Effector memory CD4-positive, alpha-beta T cell (primary cell): Measurements from ENCODE around the gene CENPS.
A peak's percentile ranks its signal among the peaks of the same experiment; 100 is the strongest.
"Not testable (repeated sequence)": the region's sequence is repeated elsewhere in the genome, so short reads cannot be mapped to it uniquely, and the experiment has no call there.

ENCODE experiments used
- DNase-seq, 3 donors: peaks; one replicate each; pipeline ENCODE4 v3.0.0-alpha.2; 2020
- H3K27ac ChIP-seq: 2 replicates; pipeline ENCODE4 v1.7.0; 2013; ENCODE audit warnings: mild to moderate bottlenecking, low read length, moderate library complexity; ENCODE audit not compliant: insufficient read depth, poor library complexity, severe bottlenecking
- H3K27me3 ChIP-seq: replicated peaks from 2 replicates; pipeline ENCODE4 v1.7.0; 2013; ENCODE audit warnings: mild to moderate bottlenecking, low read length; ENCODE audit not compliant: insufficient read depth, control insufficient read depth, poor library complexity, severe bottlenecking
- H3K36me3 ChIP-seq: 2 replicates; pipeline ENCODE4 v1.7.0; 2013; ENCODE audit warnings: mild to moderate bottlenecking, low read length, moderate library complexity; ENCODE audit not compliant: control insufficient read depth, insufficient read depth
- H3K4me1 ChIP-seq: 2 replicates; pipeline ENCODE4 v1.7.0; 2013; ENCODE audit warnings: low read length, mild to moderate bottlenecking; ENCODE audit not compliant: control insufficient read depth, insufficient read depth, poor library complexity, severe bottlenecking
- H3K4me3 ChIP-seq: 2 replicates; pipeline ENCODE4 v1.7.0; 2013; ENCODE audit warnings: low read length, low read depth, mild to moderate bottlenecking; ENCODE audit not compliant: insufficient read depth, poor library complexity, severe bottlenecking
- H3K9me3 ChIP-seq: 2 replicates; pipeline ENCODE4 v1.7.0; 2013; ENCODE audit warnings: mild to moderate bottlenecking, low read length, moderate library complexity; ENCODE audit not compliant: control insufficient read depth

The CENPS gene

GRCh38 chr1:10398278-10398733, 31.9 kb upstream of the CENPS start:
- Histone ChIP-seq H3K27me3 (no peaks in the 10 kb centered on the region), H3K27ac (peak overlapping the region; percentile 57), H3K9me3 (no peaks in the 10 kb centered on the region), H3K36me3 (peaks cover 4% of the 10 kb centered on the region), H3K4me3 (peak overlapping the region; percentile 90), H3K4me1 (peaks cover 12% of the 10 kb centered on the region)
- DNase-seq = no peak

- no peaks in the 10 kb centered on the region for H3K27me3 ChIP-seq
- peak within 1 kb of the TSS; percentile 83 for H3K27ac ChIP-seq
- peaks cover 12% of the 10 kb centered on the region for H3K4me1 ChIP-seq
- H3K9me3 ChIP-seq = no peaks in the 10 kb centered on the region
- DNase-seq = peak; percentile 90 to 95 (median 94)
- H3K36me3 ChIP-seq = peaks cover 9% of the 10 kb centered on the region
- H3K4me3 ChIP-seq = peak within 1 kb of the TSS; percentile 90
Measured at GRCh38 chr1:10398734-10399443, 31.3 kb upstream of the CENPS start, which contains the start of gene PGD. Gene PGD (plus strand): TSS chr1:10399064. CDS start chr1:10399118, 54 bp downstream.

- peak overlapping the region; percentile 83 for H3K27ac ChIP-seq
- peaks cover 15% of the 10 kb centered on the region for H3K36me3 ChIP-seq
- no peak for DNase-seq
- peaks cover 12% of the 10 kb centered on the region for H3K4me1 ChIP-seq
- H3K9me3 ChIP-seq = no peaks in the 10 kb centered on the region
- peak overlapping the region; percentile 90 for H3K4me3 ChIP-seq
- no peaks in the 10 kb centered on the region for H3K27me3 ChIP-seq
Measured at GRCh38 chr1:10399444-10399941, 30.7 kb upstream of the CENPS start.

GRCh38 chr1:10400013-10400412, 30.2 kb upstream of the CENPS start:
- no peak for DNase-seq
- Histone ChIP-seq H3K27ac (no peak overlapping the region), H3K36me3 (peaks cover 18% of the 10 kb centered on the region), H3K4me1 (peaks cover 12% of the 10 kb centered on the region), H3K9me3 (no peaks in the 10 kb centered on the region), H3K4me3 (peak overlapping the region; percentile 90), H3K27me3 (no peaks in the 10 kb centered on the region)

DNA sequence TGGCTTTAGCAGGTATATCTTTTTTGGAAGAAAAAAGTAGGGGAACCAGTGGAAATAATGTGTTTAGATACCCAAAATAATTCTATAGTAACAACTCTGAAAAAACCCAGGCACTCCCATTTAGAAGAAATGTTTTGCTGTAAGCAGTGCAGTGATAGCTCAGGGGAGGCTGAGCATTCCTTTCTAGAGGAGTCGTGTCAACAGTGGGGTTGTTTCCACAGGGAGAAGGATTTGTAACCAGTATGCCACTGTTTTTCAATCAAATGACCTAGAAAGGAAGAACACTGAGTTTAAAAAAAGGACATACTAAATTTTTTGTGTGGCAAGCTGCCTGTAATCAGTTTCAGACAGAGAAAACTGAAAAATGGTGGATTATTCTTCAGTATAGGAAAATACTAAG, 29.0 kb upstream of the CENPS start:
- H3K27ac ChIP-seq = no peak overlapping the region
- H3K36me3 ChIP-seq = peaks cover 22% of the 10 kb centered on the region
- H3K4me3 ChIP-seq = no peak overlapping the region
- peaks cover 12% of the 10 kb centered on the region for H3K4me1 ChIP-seq
- H3K27me3 ChIP-seq = no peaks in the 10 kb centered on the region
- no peaks in the 10 kb centered on the region for H3K9me3 ChIP-seq
- no peak for DNase-seq

GRCh38 chr1:10402729-10403274, 27.4 kb upstream of the CENPS start:
- H3K36me3 ChIP-seq = peaks cover 35% of the 10 kb centered on the region
- H3K4me1 ChIP-seq = peaks cover 12% of the 10 kb centered on the region
- no peak for DNase-seq
- H3K4me3 ChIP-seq = no peak overlapping the region
- H3K27ac ChIP-seq = no peak overlapping the region
- H3K27me3 ChIP-seq = no peaks in the 10 kb centered on the region
- H3K9me3 ChIP-seq = no peaks in the 10 kb centered on the region

DNA sequence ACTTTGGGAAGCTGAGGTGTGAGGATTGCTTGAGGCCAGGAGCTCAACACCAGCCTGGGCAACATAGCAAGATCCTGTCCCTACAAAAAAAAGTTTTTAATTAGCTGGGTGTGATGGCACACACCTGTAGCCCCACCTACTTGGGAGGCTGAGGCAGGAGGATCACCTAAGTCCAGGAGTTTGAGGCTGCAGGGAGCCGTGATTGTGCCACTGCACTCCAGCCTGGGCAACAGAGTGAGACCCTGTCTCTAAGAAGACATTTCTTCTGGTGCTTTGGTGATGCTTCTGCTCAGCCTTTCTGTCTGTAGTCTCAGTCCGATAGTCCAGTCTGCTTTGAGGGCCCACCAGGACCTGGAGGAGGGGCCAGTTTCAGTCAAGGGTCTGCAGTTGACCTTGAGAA, 23.0 kb upstream of the CENPS start:
- Histone ChIP-seq H3K27ac (no peak overlapping the region), H3K4me1 (no peaks in the 10 kb centered on the region), H3K4me3 (no peak overlapping the region), H3K27me3 (no peaks in the 10 kb centered on the region), H3K36me3 (peaks cover 70% of the 10 kb centered on the region), H3K9me3 (no peaks in the 10 kb centered on the region)
- no peak for DNase-seq

DNA sequence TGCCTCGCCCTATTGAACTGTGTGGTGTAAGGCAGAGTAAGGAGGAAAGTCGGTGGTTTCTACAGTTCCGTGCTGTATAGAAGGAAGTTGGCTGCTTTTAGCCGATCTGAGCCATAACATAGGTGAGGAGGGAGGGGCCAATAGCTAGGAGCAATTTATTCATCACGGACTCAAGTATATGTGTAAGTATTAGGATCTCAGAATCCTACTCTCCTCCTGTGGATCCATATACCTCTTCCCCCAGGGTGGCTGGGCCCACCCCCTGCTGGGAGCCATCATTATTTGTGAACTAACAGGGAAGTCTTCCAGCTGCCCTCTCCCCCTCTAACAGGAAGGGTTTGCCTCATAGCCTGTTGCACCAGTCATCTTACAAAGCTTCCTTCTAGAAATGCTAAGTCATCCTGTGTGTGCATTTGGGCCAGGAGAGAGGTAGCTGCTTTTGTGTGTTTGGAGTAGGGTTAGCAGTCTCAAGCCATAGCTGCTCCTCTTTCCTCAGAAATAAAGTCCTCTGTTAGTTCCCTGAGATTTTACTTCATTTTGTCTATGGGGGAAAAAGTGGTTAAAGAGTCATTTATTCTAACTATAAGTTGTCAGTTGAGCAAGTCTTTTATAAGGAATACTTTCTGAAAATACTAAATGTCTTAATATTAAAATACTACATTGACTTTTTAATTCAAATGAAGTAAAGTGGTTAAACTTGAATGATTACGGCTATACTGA, 14.9 kb upstream of the CENPS start:
- Histone ChIP-seq H3K4me1 (no peaks in the 10 kb centered on the region), H3K36me3 (peaks cover 55% of the 10 kb centered on the region), H3K4me3 (no peak overlapping the region), H3K9me3 (no peaks in the 10 kb centered on the region), H3K27me3 (no peaks in the 10 kb centered on the region), H3K27ac (no peak overlapping the region)
- DNase-seq = no peak

- H3K4me1 ChIP-seq, H3K4me3 ChIP-seq, H3K27ac ChIP-seq, H3K9me3 ChIP-seq, DNase-seq, H3K27me3 ChIP-seq: not testable (repeated sequence)
- H3K36me3 ChIP-seq = peaks cover 54% of the 10 kb centered on the region
Measured at GRCh38 chr1:10415967-10416366, 14.3 kb upstream of the CENPS start.

DNA sequence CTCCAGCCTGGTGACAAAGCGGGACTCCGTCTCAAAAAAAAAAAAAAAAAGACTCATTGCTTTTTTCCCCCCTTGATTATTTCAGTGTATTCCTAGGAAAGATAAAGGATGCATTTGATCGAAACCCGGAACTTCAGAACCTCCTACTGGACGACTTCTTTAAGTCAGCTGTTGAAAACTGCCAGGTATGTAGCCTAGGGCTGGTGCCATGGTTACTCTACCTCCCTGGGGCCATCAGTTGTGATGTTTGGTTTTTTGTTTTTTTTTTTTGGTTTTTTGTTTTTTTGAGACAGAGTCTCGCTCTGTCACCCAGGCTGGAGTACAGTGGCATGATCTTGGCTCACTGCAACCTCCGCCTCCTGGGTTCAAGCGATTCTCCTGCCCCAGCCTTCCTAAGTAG, 11.5 kb upstream of the CENPS start:
- DNase-seq, H3K4me3 ChIP-seq, H3K27me3 ChIP-seq, H3K4me1 ChIP-seq, H3K27ac ChIP-seq, H3K9me3 ChIP-seq: not testable (repeated sequence)
- peaks cover 29% of the 10 kb centered on the region for H3K36me3 ChIP-seq
